OCI-LY1 (cell line): Measurements from ENCODE around the gene FGF22.

Source experiments
- H2AFZ ChIP-seq: fragments of 200-600 bp; sonication (generic), shearing (Covaris generic); 2 replicates; pipeline ENCODE4 v1.6.0; 2014; ENCODE audit warnings: antibody characterized with exemption, mild to moderate bottlenecking, low read length
- H3F3A ChIP-seq: fragments of 200-600 bp; sonication (generic), shearing (Covaris generic); 2 replicates; pipeline ENCODE4 v1.6.0; 2014; ENCODE audit warnings: mild to moderate bottlenecking, antibody characterized with exemption, low read length, moderate library complexity; ENCODE audit not compliant: insufficient read depth
- H3K27ac ChIP-seq: fragments of 200-600 bp; sonication (generic); 2 replicates; pipeline ENCODE4 v1.5.1; 2014; ENCODE audit warnings: low read length, mixed run types, mild to moderate bottlenecking, low read depth; ENCODE audit not compliant: poor library complexity, severe bottlenecking
- H3K27me3 ChIP-seq: fragments of 200-600 bp; sonication (generic); 2 replicates; pipeline ENCODE4 v1.6.0; 2014; ENCODE audit warnings: antibody characterized with exemption, mild to moderate bottlenecking, low read length, moderate library complexity; ENCODE audit not compliant: insufficient read depth
- H3K36me3 ChIP-seq: fragments of 200-600 bp; sonication (generic); 2 replicates; pipeline ENCODE4 v1.6.1; 2014; ENCODE audit warnings: mild to moderate bottlenecking, antibody characterized with exemption, low read length, moderate library complexity, mixed read lengths; ENCODE audit not compliant: insufficient read depth
- H3K4me1 ChIP-seq: fragments of 200-600 bp; sonication (generic); 2 replicates; pipeline ENCODE4 v1.5.1; 2014; ENCODE audit warnings: mild to moderate bottlenecking, low read length, moderate library complexity; ENCODE audit not compliant: insufficient read depth, severe bottlenecking
- H3K4me2 ChIP-seq: fragments of 200-600 bp; sonication (generic), shearing (Covaris generic); 2 replicates; pipeline ENCODE4 v1.6.1; 2014; ENCODE audit warnings: low read length
- H3K4me3 ChIP-seq: fragments of 200-600 bp; sonication (generic); 2 replicates; pipeline ENCODE4 v1.5.1; 2014; ENCODE audit warnings: low read length, low read depth, mild to moderate bottlenecking, mixed read lengths; ENCODE audit not compliant: poor library complexity, severe bottlenecking
- H3K79me2 ChIP-seq: fragments of 200-600 bp; shearing (Covaris generic); 2 replicates; pipeline ENCODE4 v1.6.1; 2016; ENCODE audit warnings: mixed run types, low read length, mixed read lengths; ENCODE audit not compliant: insufficient read depth
- H3K9ac ChIP-seq: fragments of 200-600 bp; sonication (generic), shearing (Covaris generic); 2 replicates; pipeline ENCODE4 v1.6.1; 2014; ENCODE audit warnings: mild to moderate bottlenecking, low read length, mixed read lengths
- H3K9me2 ChIP-seq: fragments of 200-600 bp; sonication (generic), shearing (Covaris generic); 2 replicates; pipeline ENCODE4 v1.6.1; 2014; ENCODE audit warnings: low read depth, mild to moderate bottlenecking, low read length, mixed read lengths
- H3K9me3 ChIP-seq: fragments of 200-600 bp; shearing (Covaris generic); 2 replicates; pipeline ENCODE4 v1.6.1; 2014; ENCODE audit warnings: low read length, mixed read lengths
- H4K20me1 ChIP-seq: fragments of 200-600 bp; sonication (generic), shearing (Covaris generic); 2 replicates; pipeline ENCODE4 v1.6.0; 2016; ENCODE audit warnings: mild to moderate bottlenecking, low read length; ENCODE audit not compliant: insufficient read depth
- EZH2 ChIP-seq: fragments of 200-600 bp; sonication (generic), shearing (Covaris generic); IDR thresholded peaks from 2 replicates; pipeline ENCODE4 v1.8.0; 2017; ENCODE audit warnings: borderline replicate concordance, mixed run types, mild to moderate bottlenecking, antibody characterized with exemption, low read length, moderate library complexity, mixed read lengths
- TF ChIP-seq, protein P1 (sequence below): fragments of 200-600 bp; sonication (generic), shearing (Covaris generic); IDR thresholded peaks from 2 replicates; pipeline ENCODE4 v1.5.1; 2017; ENCODE audit warnings: mild to moderate bottlenecking, antibody characterized with exemption, low read length, moderate library complexity, mixed read lengths

The FGF22 gene

DNA sequence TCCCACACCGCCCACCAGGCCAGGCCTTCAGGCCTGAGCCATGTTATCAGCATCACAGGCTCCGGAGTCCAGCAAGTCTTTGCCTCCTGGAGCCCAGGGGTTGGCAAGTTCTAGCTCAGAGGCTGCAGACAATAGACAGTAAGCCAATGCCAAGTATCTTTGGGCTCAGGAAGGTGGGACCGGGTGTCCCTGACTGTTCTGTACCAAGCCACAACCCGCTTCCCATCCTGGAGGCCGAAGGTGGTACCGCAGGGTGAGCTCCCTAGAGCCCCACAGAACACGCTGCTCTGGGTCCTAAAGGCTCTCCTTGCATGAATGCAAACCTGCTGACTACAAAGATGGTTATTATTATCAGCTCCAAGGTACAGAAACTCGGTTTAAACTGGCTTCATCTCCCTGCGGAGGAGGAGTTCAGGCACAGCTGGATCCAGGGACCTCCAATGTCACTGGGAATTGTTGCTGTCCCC is 31.0 kb downstream of the FGF22 start:
- H3K36me3 ChIP-seq: no peaks in the 10 kb centered on the region
- H2AFZ ChIP-seq: no peak overlapping the region
- H3K9me3 ChIP-seq: no peaks in the 10 kb centered on the region
- H3K4me3 ChIP-seq: no peak overlapping the region
- no peak overlapping the region for H3K9ac ChIP-seq
- TF ChIP-seq, protein P1, sequence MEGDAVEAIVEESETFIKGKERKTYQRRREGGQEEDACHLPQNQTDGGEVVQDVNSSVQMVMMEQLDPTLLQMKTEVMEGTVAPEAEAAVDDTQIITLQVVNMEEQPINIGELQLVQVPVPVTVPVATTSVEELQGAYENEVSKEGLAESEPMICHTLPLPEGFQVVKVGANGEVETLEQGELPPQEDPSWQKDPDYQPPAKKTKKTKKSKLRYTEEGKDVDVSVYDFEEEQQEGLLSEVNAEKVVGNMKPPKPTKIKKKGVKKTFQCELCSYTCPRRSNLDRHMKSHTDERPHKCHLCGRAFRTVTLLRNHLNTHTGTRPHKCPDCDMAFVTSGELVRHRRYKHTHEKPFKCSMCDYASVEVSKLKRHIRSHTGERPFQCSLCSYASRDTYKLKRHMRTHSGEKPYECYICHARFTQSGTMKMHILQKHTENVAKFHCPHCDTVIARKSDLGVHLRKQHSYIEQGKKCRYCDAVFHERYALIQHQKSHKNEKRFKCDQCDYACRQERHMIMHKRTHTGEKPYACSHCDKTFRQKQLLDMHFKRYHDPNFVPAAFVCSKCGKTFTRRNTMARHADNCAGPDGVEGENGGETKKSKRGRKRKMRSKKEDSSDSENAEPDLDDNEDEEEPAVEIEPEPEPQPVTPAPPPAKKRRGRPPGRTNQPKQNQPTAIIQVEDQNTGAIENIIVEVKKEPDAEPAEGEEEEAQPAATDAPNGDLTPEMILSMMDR: no peak
- no peak for TF ChIP-seq EZH2
- H3K79me2 ChIP-seq: no peaks in the 10 kb centered on the region
- no peaks in the 10 kb centered on the region for H3K9me2 ChIP-seq
- H3K4me1 ChIP-seq: no peaks in the 10 kb centered on the region
- peaks cover 4% of the 10 kb centered on the region; the same call in 1 of the 2 replicates for H3K27me3 ChIP-seq
- H3K4me2 ChIP-seq: no peak overlapping the region
- no peak overlapping the region for H3K27ac ChIP-seq
- no peaks in the 10 kb centered on the region for H3F3A ChIP-seq
- H4K20me1 ChIP-seq: no peaks in the 10 kb centered on the region

- no peak overlapping the region for H3K27ac ChIP-seq
- no peak overlapping the region for H3K9ac ChIP-seq
- no peaks in the 10 kb centered on the region for H4K20me1 ChIP-seq
These were observed 34.8 kb downstream of the FGF22 start for GRCh38 chr19:674282-675151.

GRCh38 chr19:676007-676338 is 36.3 kb downstream of the FGF22 start:
- TF ChIP-seq EZH2: no peak
- TF ChIP-seq, protein P1: no peak
- Histone ChIP-seq H3K36me3 (no peaks in the 10 kb centered on the region), H3K9ac (no peak overlapping the region), H3K27me3 (peaks cover 8% of the 10 kb centered on the region; the same call in 1 of the 2 replicates), H3K9me3 (no peaks in the 10 kb centered on the region), H3K9me2 (no peaks in the 10 kb centered on the region), H3K79me2 (no peaks in the 10 kb centered on the region), H2AFZ (no peak overlapping the region), H3K4me2 (no peak overlapping the region), H3K4me1 (peaks cover 6% of the 10 kb centered on the region), H3F3A (no peaks in the 10 kb centered on the region), H3K4me3 (no peak overlapping the region), H3K27ac (no peak overlapping the region), H4K20me1 (no peaks in the 10 kb centered on the region)

More at GRCh38 chr19:674282-675151, 34.8 kb downstream of the FGF22 start:
- Histone ChIP-seq H3K9me3 (no peaks in the 10 kb centered on the region), H3K79me2 (no peaks in the 10 kb centered on the region), H2AFZ (no peak overlapping the region), H3K4me3 (no peak overlapping the region), H3K9me2 (no peaks in the 10 kb centered on the region), H3K27me3 (peaks cover 8% of the 10 kb centered on the region; the same call in 1 of the 2 replicates), H3K4me2 (no peak overlapping the region), H3K4me1 (peaks cover 4% of the 10 kb centered on the region), H3K36me3 (no peaks in the 10 kb centered on the region), H3F3A (no peaks in the 10 kb centered on the region)
- TF ChIP-seq EZH2: no peak
- TF ChIP-seq, protein P1: no peak
